GM21723 (cell line): ENCODE measurements around the gene SCAMP2.

Source experiments
- ATAC-seq: cut with Tn5 transposase; IDR thresholded peaks from one replicate; pipeline ENCODE4 v1.9.1; 2021; ENCODE audit warnings: mild to moderate bottlenecking, moderate library complexity; ENCODE audit not compliant: unreplicated experiment

Gene SCAMP2

GRCh38 chr15:74821790-74822158 is 51.4 kb downstream of the SCAMP2 start:
- no peak for ATAC-seq

GRCh38 chr15:74821091-74821789 is 51.9 kb downstream of the SCAMP2 start:
- ATAC-seq, result peak; percentile 59

DNA sequence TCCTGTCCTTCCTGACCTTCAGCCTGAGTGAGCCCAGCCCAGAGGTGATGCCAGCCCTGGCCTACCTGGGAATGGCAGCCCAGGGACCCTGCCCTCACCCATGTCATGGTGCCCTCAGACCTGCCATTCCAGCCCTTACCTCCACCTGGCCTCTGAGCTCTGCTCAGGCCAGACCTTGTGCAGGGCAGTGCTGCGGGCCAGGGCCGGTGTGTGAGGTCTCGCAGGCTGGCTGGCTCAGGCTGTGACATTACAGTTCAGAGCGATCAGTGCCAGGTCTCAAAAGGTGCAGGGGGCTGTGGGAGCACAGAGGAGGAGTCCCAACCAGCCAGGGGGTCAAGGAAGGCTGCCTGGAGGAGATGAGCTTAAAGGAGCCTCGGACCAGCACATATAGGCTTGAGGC is 53.1 kb downstream of the SCAMP2 start:
- no peak for ATAC-seq

GRCh38 chr15:74817370-74817737 is 55.8 kb downstream of the SCAMP2 start:
- no peak for ATAC-seq

DNA sequence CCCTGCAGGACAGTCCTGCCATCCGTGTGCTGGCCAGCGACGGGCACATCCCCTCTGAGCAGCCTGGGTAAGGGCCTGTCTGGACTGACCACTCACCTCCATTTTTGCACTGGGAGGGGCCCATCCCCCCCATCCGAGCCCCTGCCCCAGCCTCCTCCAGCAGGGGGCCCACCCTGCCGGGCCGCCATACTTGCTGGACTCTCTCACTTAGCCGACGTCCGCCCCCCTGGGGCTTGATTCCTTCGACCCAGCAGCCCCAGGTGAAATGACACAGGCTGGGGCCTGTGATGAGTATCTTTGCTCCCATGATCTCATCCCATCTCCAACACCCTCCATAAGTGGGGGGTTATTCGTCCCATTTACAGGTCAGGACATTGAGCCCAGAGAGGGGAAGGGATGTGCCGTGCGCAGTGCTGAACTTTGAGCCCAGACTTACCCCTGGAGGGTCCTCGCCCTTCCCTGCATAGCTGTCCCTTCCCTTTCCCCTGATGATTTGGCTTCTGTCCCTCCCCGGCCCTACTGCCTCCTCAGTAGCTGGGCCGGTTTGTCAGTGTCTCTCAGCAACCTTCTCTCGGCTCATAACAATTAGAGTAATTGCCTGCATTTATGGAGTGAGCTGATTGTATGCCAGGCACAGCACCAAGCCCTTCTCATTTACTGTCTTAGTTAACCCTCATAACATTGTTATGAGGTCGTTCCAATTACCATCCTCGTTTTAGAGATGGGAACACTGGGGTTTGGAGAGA is 56.4 kb downstream of the SCAMP2 start:
- no peak for ATAC-seq

GRCh38 chr15:74815961-74816360 is 57.2 kb downstream of the SCAMP2 start:
- no peak for ATAC-seq

DNA sequence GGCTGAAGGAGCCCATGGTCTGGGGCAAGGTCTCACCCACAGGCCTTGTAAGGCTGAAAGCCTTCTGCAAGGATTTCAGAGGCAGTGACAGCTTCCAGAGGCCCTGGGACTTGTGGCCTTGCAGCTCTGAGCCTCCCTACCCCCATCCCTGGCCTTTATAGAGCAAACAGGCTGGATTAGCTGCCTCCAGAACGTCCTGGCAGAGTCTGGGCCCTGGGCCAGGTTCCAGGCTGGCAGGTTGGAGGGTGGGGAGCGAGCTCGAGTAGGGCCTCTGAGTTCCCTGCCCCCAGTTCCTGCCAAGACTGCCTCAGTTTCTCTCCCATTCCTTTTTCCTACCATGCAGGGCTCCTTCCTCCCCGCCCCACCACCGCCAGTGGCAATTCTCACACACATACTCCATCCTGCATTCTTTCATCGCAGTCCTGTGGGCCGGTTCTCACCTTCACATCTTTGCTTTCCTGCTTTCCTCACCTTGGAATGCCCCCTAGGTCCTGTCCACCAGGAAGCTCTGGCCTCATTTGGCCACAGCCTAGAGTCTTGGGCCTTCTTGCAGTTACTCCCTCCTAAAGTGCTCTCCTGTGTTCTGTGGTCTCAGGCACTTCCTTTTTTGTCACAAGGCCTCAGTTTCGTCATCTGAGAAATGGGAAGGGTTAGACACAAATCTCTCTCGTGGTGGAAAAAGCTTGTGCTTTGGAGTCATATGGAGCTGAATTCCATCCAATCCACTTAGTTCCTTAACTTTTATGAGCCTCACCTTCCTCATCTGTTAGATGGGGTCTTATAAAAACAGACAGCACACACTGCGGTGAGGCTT is 57.8 kb downstream of the SCAMP2 start:
- no peak for ATAC-seq

DNA sequence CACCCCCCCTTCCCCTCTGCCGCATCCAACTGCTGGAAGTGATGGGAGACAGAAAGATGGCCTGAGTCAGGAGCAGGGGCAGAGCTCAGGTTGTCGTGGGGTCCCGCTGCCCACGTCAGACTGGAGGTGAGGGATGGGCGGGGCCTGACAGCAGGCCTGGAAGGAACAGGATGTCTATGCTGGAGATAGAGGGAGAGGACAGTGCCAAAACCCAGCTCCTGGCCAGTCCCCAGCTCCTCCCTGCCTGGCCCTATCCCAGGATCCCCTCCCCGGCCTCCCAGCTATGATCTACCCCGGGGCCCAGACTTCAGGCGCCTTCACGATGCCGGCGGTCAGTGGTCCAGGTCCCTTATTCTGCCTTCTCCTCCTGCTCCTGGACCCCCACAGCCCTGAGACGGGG is 60.6 kb downstream of the SCAMP2 start, which contains the start of gene LMAN1L:
LMAN1L (plus strand) TSS at position 303 of the 400 bp plus-strand sequence; CDS start at position 323, 20 bp downstream.
- no peak for ATAC-seq

DNA sequence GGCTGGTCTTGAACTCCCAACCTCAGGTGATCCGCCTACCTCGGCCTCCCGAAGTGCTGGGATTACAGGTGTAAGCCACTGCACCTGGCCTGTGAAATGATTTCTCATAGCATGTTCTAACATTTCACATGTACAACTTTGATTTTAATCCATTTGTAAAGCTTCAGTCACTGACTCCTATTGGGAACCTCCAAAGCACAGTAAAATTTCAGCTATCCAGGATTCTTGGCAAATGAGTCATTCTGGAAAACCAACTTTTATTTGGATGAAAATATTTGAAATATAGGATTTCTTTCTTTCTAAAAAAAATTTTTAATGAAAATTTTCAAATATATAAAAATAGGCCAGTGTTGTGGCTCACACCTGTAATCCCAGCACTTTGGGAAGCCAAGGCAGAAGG is 63.2 kb downstream of the SCAMP2 start:
- no peak for ATAC-seq

GRCh38 chr15:74809242-74809641 is 63.9 kb downstream of the SCAMP2 start:
- ATAC-seq, result no peak

DNA sequence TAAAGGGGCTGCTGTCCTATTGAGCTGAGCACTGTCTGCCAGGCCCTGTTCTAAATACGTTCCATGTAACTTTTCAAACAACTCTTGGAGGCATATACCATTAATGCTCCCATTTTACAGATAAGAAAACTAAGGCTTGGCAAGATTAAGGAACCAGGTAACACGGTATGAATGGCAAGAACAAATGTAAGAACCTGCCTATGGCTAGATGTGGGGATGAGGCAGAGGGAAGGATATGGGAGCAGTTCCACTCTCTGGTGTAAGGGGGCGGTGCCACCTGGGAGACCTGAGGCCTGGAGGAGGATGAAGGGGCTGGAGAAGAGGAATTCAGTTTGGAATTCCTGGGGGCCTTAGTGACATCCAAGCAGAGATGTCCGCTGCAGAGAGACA is 64.3 kb downstream of the SCAMP2 start:
- no peak for ATAC-seq

- no peak for ATAC-seq
These were observed 64.9 kb downstream of the SCAMP2 start for GRCh38 chr15:74808078-74808839.

GRCh38 chr15:74807282-74807681 is 65.9 kb downstream of the SCAMP2 start:
- ATAC-seq, result no peak

DNA sequence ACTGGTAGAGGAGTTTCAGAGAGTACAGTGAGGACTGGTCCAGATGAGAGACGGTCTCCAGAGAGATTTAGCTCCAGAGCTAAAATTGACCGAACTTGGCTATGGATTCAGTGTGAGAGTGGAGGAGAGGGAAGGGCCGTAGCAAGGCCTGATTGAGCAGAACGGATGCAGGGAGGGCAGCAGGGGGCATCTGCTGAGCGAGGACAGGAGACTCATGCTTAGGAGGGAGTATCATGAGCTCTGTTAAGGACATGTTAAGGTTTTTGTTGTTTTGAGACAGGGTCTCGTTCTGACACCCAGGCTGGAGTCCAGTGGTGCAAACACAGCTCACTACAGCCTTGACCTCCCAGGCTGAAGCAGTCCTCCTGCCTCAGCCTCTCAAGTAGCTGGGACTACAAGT is 68.2 kb downstream of the SCAMP2 start:
- no peak for ATAC-seq

DNA sequence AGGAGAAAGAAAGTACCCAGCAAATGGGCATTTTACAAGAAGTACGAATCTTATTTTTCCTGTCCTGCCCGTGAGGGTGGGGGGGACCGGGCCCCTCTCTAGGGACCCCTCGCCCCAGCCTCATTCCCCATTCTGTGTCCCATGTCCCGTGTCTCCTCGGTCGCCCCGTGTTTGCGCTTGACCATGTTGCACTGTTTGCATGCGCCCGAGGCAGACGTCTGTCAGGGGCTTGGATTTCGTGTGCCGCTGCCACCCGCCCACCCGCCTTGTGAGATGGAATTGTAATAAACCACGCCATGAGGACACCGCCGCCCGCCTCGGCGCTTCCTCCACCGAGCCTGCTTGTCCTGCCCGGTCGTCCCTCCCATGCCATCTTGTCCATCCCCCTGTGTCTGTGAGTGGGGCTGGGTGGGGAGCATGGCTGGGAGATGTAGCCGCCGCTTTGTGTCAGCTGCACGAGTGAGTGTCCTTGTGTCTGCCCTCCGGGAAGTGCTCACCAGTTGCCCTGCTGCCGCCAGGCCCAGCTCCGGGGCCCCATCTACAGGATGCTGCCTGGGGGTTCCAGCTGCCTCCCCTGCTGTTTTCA is 70.2 kb downstream of the SCAMP2 start:
- no peak for ATAC-seq

GRCh38 chr15:74802290-74802689 is 70.9 kb downstream of the SCAMP2 start:
- no peak for ATAC-seq

- no peak for ATAC-seq
These were observed 71.7 kb downstream of the SCAMP2 start for GRCh38 chr15:74801311-74801997.

- ATAC-seq, result no peak
These were observed 72.5 kb downstream of the SCAMP2 start for GRCh38 chr15:74800559-74801094.

- peak; percentile 72 for ATAC-seq
These were observed 73.2 kb downstream of the SCAMP2 start for GRCh38 chr15:74799856-74800558.
